HEK293T (cell line): ENCODE results near the gene ANTXR1.

Source experiments
- FOXK2 ChIP-seq: fragments of 450-650 bp; IDR thresholded peaks from 2 replicates; pipeline ENCODE4 v1.6.1; 2016; ENCODE audit warnings: mild to moderate bottlenecking
- HDGF ChIP-seq: fragments of 450-650 bp; IDR thresholded peaks from 2 replicates; pipeline ENCODE4 v1.6.1; 2017; ENCODE audit warnings: antibody characterized with exemption, borderline replicate concordance
- SP1 ChIP-seq: fragments of 450-650 bp; IDR thresholded peaks from 2 replicates; pipeline ENCODE4 v1.6.1; 2017
- TARDBP ChIP-seq: fragments of 450-650 bp; IDR thresholded peaks from 2 replicates; pipeline ENCODE4 v1.6.1; 2016
- TF ChIP-seq, protein P1 (sequence below): fragments of 450-650 bp; IDR thresholded peaks from 2 replicates; pipeline ENCODE4 v1.6.1; 2016

DNA sequence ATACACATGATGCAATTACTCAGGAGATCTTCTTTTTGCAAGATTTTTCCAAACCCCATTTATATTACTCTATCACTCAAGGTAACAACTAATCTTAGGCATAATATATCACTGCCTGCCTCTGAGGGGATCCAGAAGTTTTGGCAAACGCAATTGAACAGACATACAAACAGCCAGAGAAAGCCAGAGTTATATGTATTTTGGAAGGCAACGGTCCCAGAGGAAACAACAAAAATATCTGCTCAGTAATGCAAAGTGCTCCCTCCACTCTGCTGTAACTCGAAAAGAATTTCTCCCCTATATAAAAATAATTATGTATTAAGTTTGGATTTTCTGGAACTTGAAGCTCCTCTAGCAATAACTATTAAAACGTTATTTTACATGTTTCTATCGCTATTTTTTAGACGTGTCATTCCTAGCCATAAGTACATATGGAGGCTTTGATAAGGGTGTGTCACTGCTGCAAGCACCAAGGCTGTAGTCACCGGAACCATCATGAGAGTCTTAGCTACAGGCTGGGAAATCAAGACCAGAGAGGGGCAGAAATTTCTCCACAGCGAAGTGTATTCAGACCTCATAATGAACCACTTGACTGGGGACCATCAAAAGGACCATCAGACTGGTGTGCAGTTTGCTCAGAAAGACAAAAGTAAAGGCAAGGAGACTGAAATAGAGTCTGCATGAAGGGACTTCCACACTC, 42.3 kb upstream of the ANTXR1 start:
- TF ChIP-seq, protein P1, sequence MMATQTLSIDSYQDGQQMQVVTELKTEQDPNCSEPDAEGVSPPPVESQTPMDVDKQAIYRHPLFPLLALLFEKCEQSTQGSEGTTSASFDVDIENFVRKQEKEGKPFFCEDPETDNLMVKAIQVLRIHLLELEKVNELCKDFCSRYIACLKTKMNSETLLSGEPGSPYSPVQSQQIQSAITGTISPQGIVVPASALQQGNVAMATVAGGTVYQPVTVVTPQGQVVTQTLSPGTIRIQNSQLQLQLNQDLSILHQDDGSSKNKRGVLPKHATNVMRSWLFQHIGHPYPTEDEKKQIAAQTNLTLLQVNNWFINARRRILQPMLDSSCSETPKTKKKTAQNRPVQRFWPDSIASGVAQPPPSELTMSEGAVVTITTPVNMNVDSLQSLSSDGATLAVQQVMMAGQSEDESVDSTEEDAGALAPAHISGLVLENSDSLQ, result no peak
- no peak for TF ChIP-seq FOXK2
- TF ChIP-seq TARDBP, result no peak
- no peak for TF ChIP-seq HDGF
- TF ChIP-seq SP1, result no peak
